ENCODE results near the gene GTF2I. TPM values are rescaled to one million over a fixed set of nuclear protein-coding genes. Genes with fewer than 3 reads are reported as not detected.
A peak's percentile ranks its signal among the peaks of the same experiment; 100 is the strongest.
"Not testable (repeated sequence)": the region's sequence is repeated elsewhere in the genome, so short reads cannot be mapped to it uniquely, and the experiment has no call there.

The GTF2I gene
- total and polyA plus RNA-seq, 10 of the 15 experiments (the other 5 are each of a cell fraction or from before 2014, with no cell fraction given) = 6.7 to 172 (median 96.9) TPM

GRCh38 chr7:74637745-74638144 is 19.8 kb upstream of the GTF2I start:
- Histone ChIP-seq H3K4me1 (ENCODE audit: control insufficient read depth, insufficient read depth, low read length) (peaks cover 3% of the 10 kb centered on the region), H3K4me2 (ENCODE audit: control insufficient read depth, insufficient read depth) (no peak overlapping the region), H3K9ac (ENCODE audit: control insufficient read depth, insufficient read depth, low read length) (no peak overlapping the region), H3K27me3 (replicated peaks in 1 of 2; ENCODE audit: control insufficient read depth in 2 of 2, insufficient read depth in 2 of 2, low read length in 1 of 2) (no peaks in the 10 kb centered on the region), H4K20me1 (ENCODE audit: control insufficient read depth, insufficient read depth) (no peaks in the 10 kb centered on the region), H3K79me2 (ENCODE audit: control insufficient read depth, insufficient read depth, low read length) (no peaks in the 10 kb centered on the region), H3K27ac (ENCODE audit: control insufficient read depth, insufficient read depth) (no peak overlapping the region), H3K9me3 (replicated peaks; ENCODE audit: control insufficient read depth, insufficient read depth, low read length) (no peaks in the 10 kb centered on the region), H2AFZ (ENCODE audit: control insufficient read depth, low read depth, low read length) (no peak overlapping the region), H3K4me3 (no peak overlapping the region), H3K36me3 (ENCODE audit: control insufficient read depth in 2 of 2, insufficient read depth in 2 of 2, low read length in 1 of 2) (no peaks in the 10 kb centered on the region)
- SMC1A ChIA-PET (ENCODE audit: uncharacterized antibody, unreplicated experiment) = no interaction called here
- FAIRE-seq = no peak
- TF ChIP-seq ZNF24 (IDR thresholded peaks at IDR 0.05) = peak; percentile 78
- TF ChIP-seq ZNF217 (IDR thresholded peaks at IDR 0.05) = no peak
- TF ChIP-seq HDAC6 (IDR thresholded peaks at IDR 0.05; ENCODE audit: unreplicated experiment) = no peak
- no peak for TF ChIP-seq EGR1 (IDR thresholded peaks at IDR 0.05; ENCODE audit: borderline replicate concordance in 1 of 2, low read depth in 2 of 2, low read length in 2 of 2)
- no TSS peak for BruUV-seq (replicated peaks)
- in situ Hi-C loops (cut with MboI) (no loop called here), intact Hi-C loops (cut with micrococcal nuclease; ENCODE audit: unreplicated experiment) (no loop called here)
- ATAC-seq = no peak
- CTCF ChIA-PET = interaction anchor here (1.5 kb wide), 1 partner anchor 21 kb away, joined by 3 read pairs; no protein-coding TSS in a partner anchor
- DNase-seq (ENCODE audit: low read depth, low spot score) = no peak
- 94% methylated on average over 7 of the region's 7 CpGs for WGBS (ENCODE audit: insufficient coverage, insufficient replicate concordance, low lambda C conversion rate, missing lambda C conversion rate)
- POLR2A ChIA-PET = no interaction called here
- RAD21 ChIA-PET (ENCODE audit: unreplicated experiment) = no interaction called here

- RAD21 ChIA-PET (ENCODE audit: unreplicated experiment) = interaction anchor here (0.6 to 1.7 kb wide), 8 partner anchors 9 to 63 kb away, joined by 3 to 5 read pairs (median 3); no protein-coding TSS in a partner anchor
- H2AFZ ChIP-seq (ENCODE audit: control insufficient read depth, low read depth, low read length); H3K9me3 ChIP-seq (replicated peaks; ENCODE audit: control insufficient read depth, insufficient read depth, low read length); H3K79me2 ChIP-seq (ENCODE audit: control insufficient read depth, insufficient read depth, low read length); H4K20me1 ChIP-seq (ENCODE audit: control insufficient read depth, insufficient read depth); H3K36me3 ChIP-seq (ENCODE audit: control insufficient read depth in 2 of 2, insufficient read depth in 2 of 2, low read length in 1 of 2); in situ Hi-C loops (cut with MboI); H3K9ac ChIP-seq (ENCODE audit: control insufficient read depth, insufficient read depth, low read length); BruUV-seq (replicated peaks); H3K27me3 ChIP-seq (replicated peaks in 1 of 2; ENCODE audit: control insufficient read depth in 2 of 2, insufficient read depth in 2 of 2, low read length in 1 of 2): not testable (repeated sequence)
- DNase-seq (ENCODE audit: low read depth, low spot score) (peak; percentile 86), FAIRE-seq (peak; percentile 35), ATAC-seq (peak; percentile 89)
- SMC1A ChIA-PET (ENCODE audit: uncharacterized antibody, unreplicated experiment) = interaction anchor here (0.9 to 1.6 kb wide), 2 partner anchors 10 to 34 kb away, joined by 3 to 6 read pairs; no protein-coding TSS in a partner anchor
- Histone ChIP-seq H3K27ac (ENCODE audit: control insufficient read depth, insufficient read depth) (peak overlapping the region; percentile 29), H3K4me2 (ENCODE audit: control insufficient read depth, insufficient read depth) (peak overlapping the region; percentile 58; the same call in 1 of the 2 replicates), H3K4me3 (peak overlapping the region; percentile 62), H3K4me1 (ENCODE audit: control insufficient read depth, insufficient read depth, low read length) (peaks cover 12% of the 10 kb centered on the region)
- CTCF ChIA-PET = interaction anchor here (0.5 kb wide), 1 partner anchor 84 kb away, joined by 3 read pairs; no protein-coding TSS in a partner anchor
- WGBS (ENCODE audit: insufficient coverage, insufficient replicate concordance, low lambda C conversion rate, missing lambda C conversion rate) = 0% methylated on average over 10 of the region's 11 CpGs
- POLR2A ChIA-PET = interaction anchor here (0.6 to 1.0 kb wide), 3 partner anchors 9 to 1128 kb away, joined by 3 to 5 read pairs (median 4); partner anchors contain the start of gene BAZ1B
- intact Hi-C loops (cut with micrococcal nuclease; ENCODE audit: unreplicated experiment) = loop anchor here (2.0 kb wide), 1 partner anchor 15 kb away; no protein-coding TSS in a partner anchor
- TF ChIP-seq BACH1 (IDR thresholded peaks at IDR 0.05; ENCODE audit: borderline replicate concordance) = peak; percentile 30; the same call in 1 of the 2 replicates
- TF ChIP-seq POLR2A (IDR thresholded peaks at IDR 0.05; ENCODE audit: low read depth, low read length) = peak; percentile 57
- peak; percentile 56; the same call in 1 of the 2 replicates for TF ChIP-seq PML (IDR thresholded peaks at IDR 0.05; ENCODE audit: low read length)
- TF ChIP-seq SMARCA5 (IDR thresholded peaks at IDR 0.05) = peak; percentile 87
- TF ChIP-seq ZNF687 (IDR thresholded peaks at IDR 0.05) = peak; percentile 34; the same call in 1 of the 2 replicates
- TF ChIP-seq ZNF24 (IDR thresholded peaks at IDR 0.05) = peak; percentile 73
- TF ChIP-seq MTA3 (IDR thresholded peaks at IDR 0.05; ENCODE audit: borderline replicate concordance, low read length) = peak; percentile 81; the same call in 1 of the 2 replicates
- peak; percentile 64; the same call in 1 of the 2 replicates for TF ChIP-seq CREM (IDR thresholded peaks at IDR 0.05; ENCODE audit: low read depth)
- TF ChIP-seq NFIC (IDR thresholded peaks at IDR 0.05; ENCODE audit: low read depth, low read length) = 0 out of 2 replicates have a peak, but pooled peaks have one; percentile 35
These were observed 7.5 kb upstream of the GTF2I start for GRCh38 chr7:74650055-74650454.
